ENCODE results near the gene ZNF543. TPM values are rescaled to one million over a fixed set of nuclear protein-coding genes. Genes with fewer than 3 reads are reported as not detected.

ZNF543 gene
- total and polyA plus RNA-seq, 2 of the 13 experiments (the other 11 are each of a cell fraction or from before 2014, with no cell fraction given) = 2.1 to 8.9 TPM

- TF ChIP-seq KMT2A (CRISPR knock-in tag; IDR thresholded peaks at IDR 0.05) (peak; percentile 80), ZNF501 (CRISPR knock-in tag; IDR thresholded peaks at IDR 0.05) (peak; percentile 65; the same call in 1 of the 2 replicates), PAXIP1 (CRISPR knock-in tag; conservative IDR thresholded peaks at IDR 0.05) (peak; percentile 2; the same call in 1 of the 2 replicates), ZC3H4 (CRISPR knock-in tag; IDR thresholded peaks at IDR 0.05; ENCODE audit: borderline replicate concordance) (no peak), MYNN (CRISPR knock-in tag; IDR thresholded peaks at IDR 0.05; ENCODE audit: low read depth) (0 out of 2 replicates have a peak, but pooled peaks have one; percentile 34), TSC22D2 (CRISPR knock-in tag; IDR thresholded peaks at IDR 0.05; ENCODE audit: borderline replicate concordance) (peak; percentile 40; the same call in 1 of the 2 replicates), HDAC1 (CRISPR knock-in tag; IDR thresholded peaks at IDR 0.05) (peak; percentile 86; the same call in 1 of the 2 replicates), KAT8 (CRISPR knock-in tag; IDR thresholded peaks at IDR 0.05) (peak; percentile 97), ZNF878 (CRISPR knock-in tag; IDR thresholded peaks at IDR 0.05) (no peak), ERF (CRISPR knock-in tag; IDR thresholded peaks at IDR 0.05) (0 out of 2 replicates have a peak, but pooled peaks have one; percentile 42), JUND (CRISPR knock-in tag; IDR thresholded peaks at IDR 0.05) (peak; percentile 40; the same call in 1 of the 2 replicates), ZNF543 (CRISPR knock-in tag; IDR thresholded peaks at IDR 0.05) (0 out of 2 replicates have a peak, but pooled peaks have one; percentile 51), KDM2A (CRISPR knock-in tag; IDR thresholded peaks at IDR 0.05; ENCODE audit: borderline replicate concordance, low read depth) (peak; percentile 85), ZMAT3 (CRISPR knock-in tag; conservative IDR thresholded peaks at IDR 0.05) (0 out of 2 replicates have a peak, but pooled peaks have one; percentile 46), GMEB1 (CRISPR knock-in tag; IDR thresholded peaks at IDR 0.05; ENCODE audit: borderline replicate concordance) (peak; percentile 94), CHD4 (IDR thresholded peaks at IDR 0.05; ENCODE audit: borderline replicate concordance, low read length) (no peak), CREB1 (IDR thresholded peaks at IDR 0.05) (peak; percentile 96), CREB1 (CRISPR knock-in tag; IDR thresholded peaks at IDR 0.05) (peak; percentile 99), ZNF564 (CRISPR knock-in tag; IDR thresholded peaks at IDR 0.05) (peak; percentile 14; the same call in 1 of the 2 replicates), HBP1 (CRISPR knock-in tag; IDR thresholded peaks at IDR 0.05; ENCODE audit: low read depth) (peak; percentile 35; the same call in 1 of the 2 replicates), MIER3 (CRISPR knock-in tag; IDR thresholded peaks at IDR 0.05; ENCODE audit: borderline replicate concordance) (peak; percentile 72), BORCS8-MEF2B (CRISPR knock-in tag; IDR thresholded peaks at IDR 0.05) (peak; percentile 65; the same call in 1 of the 2 replicates), PAX8 (CRISPR knock-in tag; IDR thresholded peaks at IDR 0.05; ENCODE audit: borderline replicate concordance) (0 out of 2 replicates have a peak, but pooled peaks have one; percentile 70)
Measured at GRCh38 chr19:57350877-57351805, 30.9 kb downstream of the ZNF543 start, which contains the start of gene ZNF304 (continued).
